GM12865 (cell line): ENCODE measurements around the gene SATB2.
A peak's percentile ranks its signal among the peaks of the same experiment; 100 is the strongest.

Experiments
- DNase-seq: peaks from one replicate; pipeline ENCODE4 v3.0.0; 2010; ENCODE audit warnings: low read depth
- H3K4me3 ChIP-seq: 2 replicates; pipeline ENCODE4 v1.5.1; 2011; ENCODE audit warnings: mild to moderate bottlenecking, low read depth, low read length, control low read depth
- CTCF ChIP-seq: IDR thresholded peaks from 2 replicates; pipeline ENCODE4 v1.5.1; 2011; ENCODE audit warnings: low read length, control low read depth, low read depth, inconsistent platforms; ENCODE audit not compliant: insufficient read depth; ENCODE audit errors: missing control alignments

The SATB2 gene

GRCh38 chr2:199261936-199262335 lies 195.8 kb downstream of the SATB2 start:
- DNase-seq, result no peak
- no peak for TF ChIP-seq CTCF

GRCh38 chr2:199261239-199261638 lies 196.5 kb downstream of the SATB2 start:
- DNase-seq, result no peak
- TF ChIP-seq CTCF, result no peak
- no peak overlapping the region for H3K4me3 ChIP-seq

More at GRCh38 chr2:199261936-199262335, 195.8 kb downstream of the SATB2 start:
- no peak overlapping the region for H3K4me3 ChIP-seq

GRCh38 chr2:199259671-199260070 lies 198.1 kb downstream of the SATB2 start:
- TF ChIP-seq CTCF, result no peak
- no peak for DNase-seq

GRCh38 chr2:199258291-199258690 lies 199.4 kb downstream of the SATB2 start:
- H3K4me3 ChIP-seq, result no peak overlapping the region
- TF ChIP-seq CTCF, result peak; percentile 21
- DNase-seq, result peak; percentile 5

More at GRCh38 chr2:199259671-199260070, 198.1 kb downstream of the SATB2 start:
- H3K4me3 ChIP-seq, result no peak overlapping the region

- no peak for DNase-seq
- H3K4me3 ChIP-seq, result no peak overlapping the region
- no peak for TF ChIP-seq CTCF
Observed at GRCh38 chr2:199257261-199258224, 200.2 kb downstream of the SATB2 start.

GRCh38 chr2:199230091-199230490 lies 227.6 kb downstream of the SATB2 start:
- DNase-seq, result no peak
- no peak overlapping the region for H3K4me3 ChIP-seq
- TF ChIP-seq CTCF, result no peak
